Hematopoietic multipotent progenitor cell (in vitro differentiated cells): ENCODE data around the gene PICALM. TPM values are rescaled to one million over a fixed set of nuclear protein-coding genes. Genes with fewer than 3 reads are reported as not detected.
"Not testable (repeated sequence)": the region's sequence is repeated elsewhere in the genome, so short reads cannot be mapped to it uniquely, and the experiment has no call there.

Experiments used
- DNase-seq, 3 donors: peaks; one replicate each; pipeline ENCODE4 v3.0.0-alpha.2; 2011 to 2015; ENCODE audit warnings: low read depth in 2 of 3, low spot score in 2 of 3
- total RNA-seq: library from RNA; depleted of rRNA; stranded (reverse); fragments of >200 nt; gene quantifications from one replicate; pipeline ENCODE4 v1.2.3, GENCODE V29; 2012

Gene PICALM
- total RNA-seq: 153 TPM

DNA sequence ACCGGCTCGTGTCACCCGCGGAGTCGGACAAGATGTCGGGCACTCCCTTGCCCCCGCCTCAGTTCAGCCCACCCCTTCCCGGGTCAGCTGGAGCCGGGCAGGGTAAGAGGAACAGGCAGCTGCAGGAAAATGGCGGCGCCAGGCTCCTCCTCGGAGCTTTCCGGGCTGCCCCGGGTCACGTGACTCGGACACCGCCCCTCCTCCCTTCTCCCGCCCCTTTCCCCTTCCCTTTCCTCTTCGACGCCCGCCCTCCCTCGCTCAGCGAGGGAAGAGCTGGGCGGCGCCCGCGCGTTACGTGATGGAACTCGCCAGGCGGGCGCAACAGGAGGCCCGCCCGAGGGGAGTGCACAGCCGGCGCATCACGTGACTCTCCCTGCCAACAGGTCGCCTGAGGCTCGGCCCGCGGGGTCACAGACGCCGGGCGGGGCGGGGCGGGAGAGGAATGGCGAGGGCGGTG lies at the start of gene PICALM:
Gene PICALM (minus strand): TSS at position 134 of the 457 bp plus-strand sequence. CDS start 304 bp downstream, outside the sequence.
- DNase-seq: peak; percentile 96 to 100 (median 100)

DNA sequence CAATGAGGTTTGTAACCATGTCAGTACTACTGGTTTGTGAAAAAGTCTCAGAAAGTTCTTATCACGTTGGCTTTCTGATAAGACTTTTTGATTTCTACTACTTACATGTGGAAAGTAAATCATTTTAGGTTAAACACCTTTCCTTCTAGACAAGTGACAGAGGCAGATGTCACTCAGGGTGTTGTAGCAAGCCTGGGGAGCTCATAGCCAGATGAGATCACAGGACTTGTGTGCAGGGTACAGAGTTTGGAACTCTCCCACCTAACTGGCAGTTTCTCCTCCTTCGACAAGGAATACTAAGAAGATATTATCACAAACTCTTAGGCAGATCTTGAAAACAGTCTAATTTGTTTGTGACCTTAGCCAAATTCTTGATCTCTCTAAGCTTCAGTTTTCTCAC lies 49.4 kb upstream of the PICALM start:
- no peak for DNase-seq

DNA sequence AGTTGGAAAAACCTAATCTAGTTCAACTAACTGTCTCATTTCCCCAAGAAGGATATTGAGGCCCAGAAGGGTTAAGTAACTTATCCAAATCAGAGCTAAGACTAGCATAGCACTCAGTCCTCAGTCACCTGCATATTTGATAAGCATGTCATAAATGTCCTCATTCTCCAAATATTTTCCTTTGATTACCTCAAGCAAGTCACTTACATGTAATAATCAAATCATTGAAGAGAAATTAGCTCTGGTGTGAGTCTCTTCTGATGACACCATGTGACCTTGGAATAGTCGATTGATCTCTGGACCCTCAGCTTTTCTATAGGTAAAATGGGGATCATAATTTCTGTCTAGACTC lies 48.8 kb upstream of the PICALM start:
- no peak for DNase-seq

- peak in 1 of 3 donors; percentile 16 for DNase-seq
Measured at GRCh38 chr11:86117001-86117711, 48.3 kb upstream of the PICALM start.

DNA sequence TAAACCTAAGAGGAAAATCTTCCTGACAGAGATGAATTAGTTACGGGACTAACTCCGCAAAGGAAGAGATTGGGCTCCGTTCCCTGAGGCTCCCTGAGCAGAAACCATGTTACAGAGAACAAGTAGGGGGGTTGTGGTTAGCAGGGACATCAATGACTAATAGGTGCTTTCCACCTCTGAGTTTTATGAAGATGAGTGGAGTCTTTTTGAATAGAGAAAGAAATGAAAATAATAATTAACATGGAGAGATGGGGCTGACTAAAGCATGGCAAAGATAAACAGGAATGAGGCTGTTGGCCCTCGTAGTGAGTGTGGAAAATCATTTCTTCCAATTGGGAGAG lies 47.5 kb upstream of the PICALM start:
- peak in 2 of 3 donors; percentile 17 to 37 for DNase-seq

DNA sequence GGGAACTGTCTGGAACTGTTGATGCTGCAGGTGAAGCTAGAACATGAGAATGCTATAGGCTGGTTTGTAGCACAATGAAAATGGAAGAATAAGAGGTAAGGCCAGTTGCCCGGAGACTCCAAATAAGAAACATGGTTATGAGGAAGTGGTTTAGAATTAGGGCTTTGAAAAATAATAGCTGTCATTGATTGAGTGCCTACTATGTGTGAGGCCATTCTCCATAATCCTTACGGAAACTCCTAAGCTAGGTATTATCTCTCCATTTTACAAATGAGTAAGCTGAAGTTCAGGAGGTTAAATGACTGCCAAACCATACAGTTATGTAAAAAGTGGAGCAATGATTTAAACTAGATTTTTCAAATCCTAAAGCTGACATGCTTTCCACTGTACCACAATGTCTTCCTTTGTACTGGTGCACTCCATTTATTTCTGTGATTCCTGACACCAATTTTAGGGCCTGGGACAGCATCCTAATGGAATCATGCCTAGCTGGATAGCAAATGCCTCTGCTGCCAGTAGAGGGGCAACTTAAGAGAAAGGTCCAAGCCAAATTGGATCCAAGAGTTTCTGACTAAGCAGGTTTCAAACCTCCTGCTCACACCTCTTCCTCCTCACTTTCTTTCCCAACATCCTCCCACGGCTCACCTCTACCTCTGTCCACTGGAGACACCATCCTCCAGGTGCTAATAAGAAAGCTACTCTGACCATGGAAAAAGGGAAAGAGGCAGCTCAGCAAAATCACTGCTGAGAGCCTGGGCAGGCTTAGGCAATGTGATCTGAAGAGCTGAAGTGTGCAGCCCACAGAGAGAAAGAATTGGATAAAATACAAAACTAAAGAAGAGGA lies 46.9 kb upstream of the PICALM start:
- no peak for DNase-seq

DNA sequence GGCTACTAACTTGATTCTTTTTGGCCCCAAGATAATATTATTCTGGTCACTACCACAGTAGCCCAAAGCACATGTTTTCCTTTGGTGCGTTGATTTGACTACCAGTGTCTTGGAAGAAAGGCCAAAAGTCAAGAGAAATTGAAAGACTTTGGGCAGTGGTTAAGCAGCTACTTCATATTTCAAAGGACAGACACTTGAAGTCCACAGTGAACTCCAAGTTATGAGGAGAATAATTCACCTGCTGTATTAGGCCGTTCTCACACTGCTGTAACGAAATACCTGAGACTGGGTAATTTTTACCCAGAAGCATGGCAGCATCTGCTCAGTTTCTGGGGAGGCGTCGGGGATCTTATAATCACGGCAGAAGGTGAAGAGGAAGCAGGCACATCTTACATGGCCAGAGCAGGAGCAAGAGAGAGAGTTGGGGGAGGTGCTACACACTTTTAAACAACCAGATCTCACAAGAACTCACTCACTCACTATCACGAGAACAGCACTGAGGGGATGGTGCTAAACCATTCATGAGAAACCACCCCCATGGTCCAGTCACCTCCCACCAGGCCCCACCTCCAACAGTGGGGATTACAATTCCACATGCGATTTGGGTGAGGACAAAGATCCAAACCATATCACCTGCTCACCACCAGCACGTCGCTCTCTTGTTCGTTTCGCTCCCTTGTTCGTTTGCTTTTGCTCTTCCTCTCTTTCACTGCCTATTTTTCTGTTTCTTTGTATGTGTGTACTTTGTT lies 40.2 kb upstream of the PICALM start:
- no peak for DNase-seq

DNA sequence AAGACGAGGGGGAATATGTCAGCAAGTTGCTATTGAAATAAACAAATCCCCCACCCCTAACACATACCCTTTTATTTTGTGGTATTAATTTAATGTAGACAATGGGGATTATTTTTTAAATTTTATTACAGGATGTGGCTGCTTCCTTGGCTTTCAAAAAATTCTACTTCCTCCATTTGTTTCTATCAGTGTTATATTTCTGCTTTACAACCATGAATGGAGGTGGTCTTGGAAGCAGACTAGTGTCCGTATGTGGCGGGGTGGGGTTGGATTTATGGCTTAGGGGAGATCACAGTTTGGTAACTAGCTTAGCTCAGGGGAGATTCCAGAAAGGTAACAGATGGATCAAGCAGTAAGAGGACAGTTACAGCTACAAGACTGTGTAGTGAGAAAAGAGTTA lies 39.3 kb upstream of the PICALM start:
- DNase-seq: peak in 1 of 3 donors; percentile 50

DNA sequence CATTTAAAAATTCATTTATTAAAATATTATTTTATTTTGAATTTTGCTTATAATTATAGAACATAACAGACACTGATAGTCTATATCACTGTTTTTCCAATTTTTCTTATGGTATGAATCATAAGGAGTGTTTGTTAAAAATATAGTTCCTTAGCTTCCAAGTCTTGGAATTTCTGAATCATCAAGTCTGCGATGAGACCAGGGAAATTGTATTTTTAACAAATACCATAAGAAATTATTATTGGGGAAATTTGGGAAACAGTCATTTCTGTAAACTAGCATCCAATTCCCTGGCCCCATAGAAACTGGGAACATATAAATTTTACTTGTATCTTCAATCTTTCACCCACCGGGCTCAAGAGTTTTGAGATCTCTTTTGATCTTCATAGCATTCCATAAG lies 38.0 kb upstream of the PICALM start:
- no peak for DNase-seq

DNA sequence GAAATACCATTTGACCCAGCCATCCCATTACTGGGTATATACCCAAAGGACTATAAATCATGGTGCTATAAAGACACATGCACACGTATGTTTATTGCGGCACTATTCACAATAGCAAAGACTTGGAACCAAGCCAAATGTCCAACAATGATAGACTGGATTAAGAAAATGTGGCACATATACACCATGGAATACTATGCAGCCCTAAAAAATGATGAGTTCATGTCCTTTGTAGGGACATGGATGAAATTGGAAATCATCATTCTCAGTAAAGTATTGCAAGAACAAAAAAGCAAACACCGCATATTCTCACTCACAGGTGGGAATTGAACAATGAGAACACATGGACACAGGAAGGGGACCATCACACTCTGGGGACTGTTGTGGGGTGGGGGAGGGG lies 37.1 kb upstream of the PICALM start:
- DNase-seq: not testable (repeated sequence)

GRCh38 chr11:86105601-86106000 lies 36.7 kb upstream of the PICALM start:
- DNase-seq: not testable (repeated sequence)

DNA sequence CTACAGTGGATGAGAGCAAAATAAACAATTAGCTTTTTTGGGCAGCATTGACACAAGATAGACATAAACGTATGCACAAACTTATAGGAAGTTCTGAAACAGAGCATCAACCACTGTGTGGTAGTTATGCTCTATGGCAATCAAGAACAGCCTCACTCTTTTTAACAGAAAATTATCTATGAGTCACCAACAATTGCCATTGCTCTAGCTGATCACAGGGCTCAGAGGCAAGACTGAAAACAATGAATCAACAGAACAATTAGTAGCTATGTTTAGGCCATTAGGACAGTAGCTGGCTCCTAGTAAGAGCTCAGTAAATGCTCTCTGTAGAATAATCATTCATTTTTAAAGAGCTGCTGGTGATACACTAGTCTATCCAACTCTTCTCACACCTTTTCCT lies 34.9 kb upstream of the PICALM start:
- no peak for DNase-seq

DNA sequence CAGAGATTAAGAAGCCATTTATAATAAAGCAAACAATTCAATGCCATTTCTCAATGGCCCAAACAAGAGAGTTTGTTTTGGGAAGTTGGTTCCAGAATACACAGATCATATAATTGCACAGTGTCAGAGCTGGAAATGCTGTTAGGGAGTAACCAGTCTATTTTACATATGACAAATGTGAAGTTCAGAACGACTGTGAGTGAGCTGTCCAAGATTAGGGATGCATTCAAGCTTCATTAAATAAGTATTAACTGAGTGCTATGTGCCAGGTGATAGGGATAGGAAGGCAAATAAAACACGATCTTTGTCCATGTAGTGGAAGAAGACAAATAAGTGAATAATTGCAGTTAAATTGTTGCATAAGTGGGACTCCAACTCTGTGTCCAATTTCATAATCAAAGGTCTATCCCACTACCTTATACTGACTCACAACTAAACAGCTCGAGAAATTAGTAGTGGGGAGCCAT lies 33.1 kb upstream of the PICALM start:
- no peak for DNase-seq

DNA sequence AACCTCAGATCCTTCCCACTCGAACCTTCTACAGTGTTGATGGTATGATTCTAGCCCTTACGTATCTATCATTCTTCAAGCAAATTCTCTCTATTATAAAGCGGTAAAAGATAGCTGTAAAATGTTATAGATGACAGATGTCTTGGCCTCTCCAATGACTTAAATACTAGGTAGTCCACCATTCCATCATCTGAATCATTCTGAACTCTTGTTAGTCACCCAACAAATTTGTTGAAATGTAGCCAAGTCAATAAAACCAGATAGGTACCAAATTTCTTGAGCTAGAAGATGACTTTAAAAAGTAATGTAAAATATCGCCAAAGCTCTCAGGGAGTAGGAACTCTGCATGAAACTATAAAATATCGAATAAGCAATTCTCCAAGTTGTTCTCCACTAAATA lies 32.6 kb upstream of the PICALM start:
- DNase-seq: no peak

- DNase-seq: no peak
Measured at GRCh38 chr11:86099874-86100273, 31.0 kb upstream of the PICALM start.

GRCh38 chr11:86097980-86098379 lies 29.1 kb upstream of the PICALM start:
- peak in 1 of 3 donors; percentile 59 for DNase-seq

DNA sequence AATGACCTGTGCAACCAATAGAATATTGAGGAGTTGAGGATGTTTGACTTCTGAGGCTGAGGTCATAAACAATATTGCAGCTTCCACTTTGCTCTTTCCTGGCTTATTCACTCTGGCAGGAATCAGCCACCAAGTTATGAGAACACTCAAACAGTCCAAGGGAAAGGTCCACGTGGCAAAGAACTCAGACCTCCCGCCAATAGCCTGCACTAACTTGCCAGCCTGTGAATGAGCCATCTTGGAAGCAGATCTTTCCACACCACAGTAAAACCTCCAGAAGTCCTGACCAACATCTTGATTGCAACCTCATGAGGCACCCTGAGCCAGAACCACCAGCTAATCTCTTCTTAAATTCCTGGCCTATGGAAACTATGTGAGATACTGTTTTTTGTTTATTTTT lies 22.7 kb upstream of the PICALM start:
- DNase-seq: no peak

GRCh38 chr11:86091086-86091485 lies 22.2 kb upstream of the PICALM start:
- no peak for DNase-seq

GRCh38 chr11:86089659-86090058 lies 20.8 kb upstream of the PICALM start:
- DNase-seq: no peak

- not testable (repeated sequence) for DNase-seq
Measured at GRCh38 chr11:86087688-86088087, 18.8 kb upstream of the PICALM start.

GRCh38 chr11:86087256-86087655 lies 18.4 kb upstream of the PICALM start:
- DNase-seq: no peak
